Activated CD4-positive, alpha-beta T cell treated with anti-CD3 and anti-CD28 coated beads for 1 hour (primary cell): ENCODE measurements around the gene MYO1D.
"Not testable (repeated sequence)": the region's sequence is repeated elsewhere in the genome, so short reads cannot be mapped to it uniquely, and the experiment has no call there.

Source experiments
- DNase-seq: peaks from one replicate; pipeline ENCODE4 v3.0.0-alpha.2; 2020

The MYO1D gene

GRCh38 chr17:32854207-32854606, 22.7 kb downstream of the MYO1D start:
- no peak for DNase-seq

GRCh38 chr17:32852811-32853210, 24.1 kb downstream of the MYO1D start:
- no peak for DNase-seq

- no peak for DNase-seq
Observed at GRCh38 chr17:32849879-32850278, 27.0 kb downstream of the MYO1D start.

- no peak for DNase-seq
Observed at GRCh38 chr17:32847977-32848376, 28.9 kb downstream of the MYO1D start.

GRCh38 chr17:32846143-32846542, 30.8 kb downstream of the MYO1D start:
- DNase-seq, result no peak

GRCh38 chr17:32840241-32840640, 36.7 kb downstream of the MYO1D start:
- DNase-seq, result no peak

- DNase-seq, result no peak
Observed at GRCh38 chr17:32836527-32836926, 40.4 kb downstream of the MYO1D start.

- DNase-seq, result no peak
Observed at GRCh38 chr17:32835291-32835761, 41.6 kb downstream of the MYO1D start.

GRCh38 chr17:32834104-32834503, 42.8 kb downstream of the MYO1D start:
- no peak for DNase-seq

GRCh38 chr17:32833526-32833925, 43.4 kb downstream of the MYO1D start:
- DNase-seq, result no peak

- DNase-seq, result no peak
Observed at GRCh38 chr17:32833076-32833475, 43.8 kb downstream of the MYO1D start.

GRCh38 chr17:32831627-32832243, 45.2 kb downstream of the MYO1D start:
- DNase-seq, result no peak

- no peak for DNase-seq
Observed at GRCh38 chr17:32831223-32831622, 45.7 kb downstream of the MYO1D start.

- no peak for DNase-seq
Observed at GRCh38 chr17:32828822-32829221, 48.1 kb downstream of the MYO1D start.

- no peak for DNase-seq
Observed at GRCh38 chr17:32827227-32827626, 49.7 kb downstream of the MYO1D start.

GRCh38 chr17:32826076-32826475, 50.8 kb downstream of the MYO1D start:
- DNase-seq, result no peak

GRCh38 chr17:32824334-32824733, 52.6 kb downstream of the MYO1D start:
- no peak for DNase-seq

GRCh38 chr17:32822996-32823395, 53.9 kb downstream of the MYO1D start:
- DNase-seq, result no peak

- not testable (repeated sequence) for DNase-seq
Observed at GRCh38 chr17:32821987-32822934, 54.7 kb downstream of the MYO1D start.

- DNase-seq, result no peak
Observed at GRCh38 chr17:32820440-32820839, 56.5 kb downstream of the MYO1D start.

GRCh38 chr17:32819787-32820186, 57.1 kb downstream of the MYO1D start:
- DNase-seq, result no peak

GRCh38 chr17:32819035-32819434, 57.9 kb downstream of the MYO1D start:
- DNase-seq, result no peak

- DNase-seq, result no peak
Observed at GRCh38 chr17:32815460-32815859, 61.5 kb downstream of the MYO1D start.

- no peak for DNase-seq
Observed at GRCh38 chr17:32814836-32815235, 62.1 kb downstream of the MYO1D start.
